ENCODE results near the gene SYP. TPM values are rescaled to one million over a fixed set of nuclear protein-coding genes. Genes with fewer than 3 reads are reported as not detected.

The SYP gene
- total RNA-seq, result 1.00 TPM
- long read RNA-seq, partial matches to known transcripts, result 0 of 1 reads
- long read RNA-seq, other reads (novel, unspliced or antisense), result 1 of 1 reads

DNA sequence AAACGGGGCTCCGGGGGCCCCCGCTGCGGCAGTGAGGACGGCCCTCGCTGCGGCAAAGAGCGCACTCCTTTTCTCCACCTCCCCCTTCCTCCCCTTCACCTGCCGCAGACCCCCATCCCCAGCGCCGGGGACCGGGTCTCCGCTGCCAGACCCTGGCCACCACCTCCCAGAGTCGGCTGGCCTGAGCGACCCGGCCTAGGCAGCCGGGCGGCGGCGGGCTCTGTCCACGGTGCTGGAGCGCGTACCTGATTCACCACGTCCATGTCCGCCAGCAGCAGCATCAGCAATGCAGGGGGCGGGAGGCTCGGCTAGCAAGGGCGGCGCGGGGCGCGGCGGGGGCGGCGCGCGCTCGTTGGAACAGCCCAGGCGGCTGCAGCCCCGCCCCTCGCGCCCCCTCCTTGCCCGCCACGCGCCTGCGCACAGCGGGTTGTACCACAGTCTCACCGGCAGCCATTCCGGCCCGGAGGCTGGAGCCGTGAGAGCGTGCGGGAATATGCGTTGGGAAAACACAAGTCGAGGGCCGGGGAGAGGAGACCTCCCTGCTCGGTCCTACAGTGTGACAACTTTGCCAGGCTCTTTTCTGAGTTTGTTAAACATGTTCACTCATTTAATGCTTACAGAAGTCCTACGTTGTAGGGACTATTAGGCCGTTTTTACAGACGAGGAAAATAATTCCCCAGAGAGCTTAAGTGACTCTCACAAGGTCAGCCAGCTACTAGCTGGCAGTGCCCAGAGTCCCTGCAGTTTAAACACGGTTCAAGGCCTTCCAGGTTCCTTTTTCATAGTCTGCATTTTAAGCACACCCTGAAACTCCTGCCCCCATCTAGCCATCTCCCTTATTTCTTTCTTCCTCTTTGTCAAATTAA, at the start of gene SYP:
Gene SYP (minus strand): TSS at position 288 of the 866 bp plus-strand sequence. CDS start 7 bp downstream, at position 281.
- DNase-seq (ENCODE audit: low spot score), result peak; percentile 94

DNA sequence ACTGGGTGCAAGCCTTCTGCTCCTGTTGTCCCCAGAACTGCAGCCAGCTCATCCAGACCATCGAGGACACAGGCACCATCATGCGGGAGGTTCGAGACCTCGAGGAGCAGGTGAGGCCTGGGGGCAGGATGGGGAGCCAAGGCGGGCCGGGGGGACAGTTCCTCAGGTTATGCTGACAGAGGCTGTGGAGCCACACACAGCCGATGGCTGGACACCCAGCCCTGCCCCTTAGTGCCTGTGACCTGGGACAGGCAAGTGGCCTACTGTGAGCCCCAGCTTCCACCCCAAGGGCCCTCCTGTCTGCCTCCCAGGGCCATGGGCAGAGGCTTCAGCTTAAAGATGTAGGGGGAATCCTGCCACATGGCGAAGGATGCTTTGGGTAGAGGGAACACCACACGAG, 49.6 kb upstream of the SYP start:
- DNase-seq (ENCODE audit: low spot score), result no peak

DNA sequence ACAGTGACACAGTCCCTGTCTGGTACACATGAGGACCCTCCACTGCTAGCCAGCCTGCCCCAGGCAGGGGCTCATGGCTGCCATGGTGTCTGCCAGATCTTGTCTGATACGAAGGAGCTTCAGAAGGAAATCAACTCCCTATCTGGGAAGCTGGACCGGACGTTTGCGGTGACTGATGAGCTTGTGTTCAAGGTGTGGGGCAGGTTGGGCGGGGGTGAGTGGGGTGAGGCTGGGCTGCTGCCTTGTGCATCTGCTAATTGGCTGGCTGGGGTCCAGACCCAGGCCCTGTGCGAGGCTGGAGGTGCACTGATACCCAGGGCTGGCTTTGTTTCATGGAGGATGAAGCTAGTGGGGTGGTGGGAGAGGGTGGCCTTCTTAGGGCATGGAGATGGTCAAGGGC, 49.1 kb upstream of the SYP start:
- DNase-seq (ENCODE audit: low spot score), result no peak

DNA sequence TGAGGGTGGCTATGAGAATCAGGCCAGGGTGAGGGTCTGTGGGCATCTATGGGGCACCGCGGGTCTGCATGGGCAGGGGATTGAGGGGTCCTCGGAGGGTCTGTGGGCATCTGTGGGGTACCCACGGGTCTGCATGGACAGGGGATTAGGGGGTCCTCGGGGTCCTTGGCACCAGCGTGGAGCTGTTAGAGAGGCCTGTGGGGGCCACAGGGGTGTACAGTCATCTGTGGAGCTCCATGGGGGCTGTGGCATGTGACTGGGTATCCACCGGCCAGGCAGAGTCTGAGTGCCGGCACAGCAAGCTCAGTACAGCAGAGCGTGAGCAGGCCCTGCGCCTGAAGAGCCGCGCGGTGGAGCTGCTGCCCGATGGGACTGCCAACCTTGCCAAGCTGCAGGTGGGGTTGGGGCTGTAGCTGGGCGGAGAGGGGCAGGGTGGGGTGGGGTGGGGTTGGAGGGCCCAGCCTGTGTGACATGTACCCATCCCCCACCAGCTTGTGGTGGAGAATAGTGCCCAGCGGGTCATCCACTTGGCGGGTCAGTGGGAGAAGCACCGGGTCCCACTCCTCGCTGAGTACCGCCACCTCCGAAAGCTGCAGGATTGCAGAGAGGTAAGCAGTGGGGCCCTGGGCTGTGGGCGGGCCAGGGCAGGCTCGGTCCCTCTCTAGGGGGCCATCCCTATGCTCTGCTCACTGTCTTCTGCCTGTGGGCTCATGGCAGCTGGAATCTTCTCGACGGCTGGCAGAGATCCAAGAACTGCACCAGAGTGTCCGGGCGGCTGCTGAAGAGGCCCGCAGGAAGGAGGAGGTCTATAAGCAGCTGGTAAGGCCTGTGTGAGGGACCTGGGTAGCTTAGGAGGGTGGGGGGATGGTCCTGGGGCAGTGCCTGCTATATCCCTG, 48.2 kb upstream of the SYP start:
- DNase-seq (ENCODE audit: low spot score), result no peak

DNA sequence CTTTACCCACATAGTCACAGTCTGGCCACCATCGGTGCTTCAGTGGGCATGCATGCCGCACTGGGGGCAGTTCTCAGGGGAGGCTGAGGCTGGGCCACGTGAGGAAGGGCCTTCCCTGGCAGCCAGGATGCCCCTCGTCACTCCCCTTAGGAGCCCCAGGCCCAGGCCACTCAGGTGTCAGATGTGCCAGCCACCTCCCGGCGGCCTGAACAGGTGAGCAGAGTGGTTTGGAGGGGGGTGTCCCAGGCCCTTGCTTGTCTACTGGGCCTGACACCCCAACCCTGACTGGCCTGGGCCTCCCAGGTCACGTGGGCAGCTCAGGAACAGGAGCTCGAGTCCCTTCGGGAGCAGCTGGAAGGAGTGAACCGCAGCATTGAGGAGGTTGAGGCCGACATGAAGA, 47.4 kb upstream of the SYP start:
- no peak for DNase-seq (ENCODE audit: low spot score)

DNA sequence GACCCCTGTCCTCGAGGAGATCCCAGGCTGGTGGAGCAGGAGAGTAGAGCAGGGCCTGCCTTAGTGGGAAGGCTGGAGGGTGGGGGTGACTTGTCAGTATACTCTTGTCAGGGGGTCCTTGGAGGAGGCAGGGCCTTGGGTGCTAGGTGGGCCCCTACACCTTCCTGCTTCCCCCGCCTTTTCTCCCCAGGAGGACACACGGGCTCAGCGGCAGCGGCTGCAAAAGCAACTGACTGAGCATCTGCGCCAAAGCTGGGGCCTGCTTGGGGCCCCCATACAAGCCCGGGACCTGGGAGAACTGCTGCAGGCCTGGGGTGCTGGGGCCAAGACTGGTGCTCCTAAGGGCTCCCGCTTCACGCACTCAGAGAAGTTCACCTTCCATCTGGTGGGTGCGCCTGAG, 46.5 kb upstream of the SYP start:
- DNase-seq (ENCODE audit: low spot score), result no peak

DNA sequence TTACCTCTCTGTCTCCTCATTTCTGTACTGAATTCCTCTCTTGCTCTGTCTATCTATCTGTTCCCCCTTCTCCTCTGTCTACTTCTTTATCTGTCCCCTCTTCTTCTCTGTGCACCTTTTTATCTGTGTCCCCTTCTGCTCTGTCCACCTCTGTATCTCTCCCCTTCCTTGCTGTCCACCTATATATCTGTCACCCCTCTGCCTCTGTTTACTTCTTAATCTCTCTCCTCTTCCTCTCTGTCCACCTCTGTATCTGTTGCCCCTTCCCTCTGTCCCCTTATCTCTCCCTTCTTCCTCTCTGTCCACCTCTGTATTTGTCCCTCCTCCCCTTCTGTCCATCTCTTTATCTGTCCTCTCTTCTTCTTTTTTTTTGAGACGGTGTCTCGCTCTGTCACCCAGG, 44.2 kb upstream of the SYP start:
- DNase-seq (ENCODE audit: low spot score), result no peak

DNA sequence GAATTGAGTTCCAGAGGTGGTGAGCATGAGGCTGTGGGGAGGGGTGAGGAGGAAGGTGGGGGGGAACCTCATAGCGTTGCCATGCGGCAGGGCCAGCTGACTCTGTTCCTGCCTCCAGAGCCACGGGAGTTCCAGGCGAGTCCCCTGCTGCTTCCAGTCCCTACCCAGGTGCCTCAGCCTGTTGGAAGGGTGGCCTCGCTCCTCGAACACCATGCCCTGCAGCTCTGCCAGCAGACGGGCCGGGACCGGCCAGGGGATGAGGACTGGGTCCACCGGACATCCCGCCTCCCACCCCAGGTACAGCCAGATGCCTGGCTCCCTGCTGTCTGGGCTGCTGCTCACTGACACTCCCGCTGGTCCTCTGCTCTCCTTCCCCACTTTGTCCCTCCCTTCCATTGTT, 43.2 kb upstream of the SYP start:
- DNase-seq (ENCODE audit: low spot score), result no peak

DNA sequence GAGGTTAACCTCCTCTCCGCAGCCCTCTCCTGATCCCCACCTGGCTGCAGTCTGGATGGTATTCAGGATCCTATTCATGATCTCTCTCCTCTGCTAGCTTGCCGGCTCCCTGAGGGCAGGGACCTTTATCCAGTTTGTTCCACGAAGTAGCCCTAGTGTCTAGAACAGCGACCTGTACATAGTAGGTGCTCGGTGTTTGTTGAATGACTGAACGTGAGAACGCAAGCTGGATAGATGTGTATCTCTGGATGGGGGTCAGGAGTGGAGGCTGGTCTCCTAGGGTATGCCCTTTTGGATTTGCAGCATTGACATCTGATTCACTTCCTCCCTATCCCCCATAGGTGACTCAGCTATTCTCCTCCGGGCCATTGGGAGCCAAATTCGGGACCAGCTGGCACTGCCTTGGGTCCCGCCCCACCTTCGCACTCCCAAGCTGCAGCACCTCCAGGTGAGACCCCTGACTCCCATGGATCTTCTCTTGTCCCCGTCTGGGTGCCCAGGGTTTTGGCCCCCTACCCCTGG, 42.6 kb upstream of the SYP start:
- no peak for DNase-seq (ENCODE audit: low spot score)

DNA sequence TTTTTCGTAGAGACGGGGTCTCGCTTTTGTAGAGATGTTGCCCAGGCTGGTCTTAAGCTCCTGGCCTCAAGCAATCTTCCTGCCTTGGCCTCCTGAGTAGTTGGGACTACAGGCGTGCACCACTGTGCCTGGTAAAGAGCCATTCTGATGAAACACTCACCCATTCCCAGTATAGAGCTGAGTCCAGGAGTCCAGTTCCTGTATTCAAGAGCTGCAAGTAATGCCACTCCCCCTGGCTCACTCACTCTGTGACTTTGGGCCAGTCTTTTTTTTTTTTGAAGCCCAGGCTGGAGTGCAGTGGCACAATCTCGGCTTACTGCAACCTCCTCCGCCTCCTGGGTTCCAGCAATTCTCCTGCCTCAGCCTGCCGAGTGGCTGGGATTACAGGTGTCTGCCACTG, 38.7 kb upstream of the SYP start:
- DNase-seq (ENCODE audit: low spot score), result no peak

DNA sequence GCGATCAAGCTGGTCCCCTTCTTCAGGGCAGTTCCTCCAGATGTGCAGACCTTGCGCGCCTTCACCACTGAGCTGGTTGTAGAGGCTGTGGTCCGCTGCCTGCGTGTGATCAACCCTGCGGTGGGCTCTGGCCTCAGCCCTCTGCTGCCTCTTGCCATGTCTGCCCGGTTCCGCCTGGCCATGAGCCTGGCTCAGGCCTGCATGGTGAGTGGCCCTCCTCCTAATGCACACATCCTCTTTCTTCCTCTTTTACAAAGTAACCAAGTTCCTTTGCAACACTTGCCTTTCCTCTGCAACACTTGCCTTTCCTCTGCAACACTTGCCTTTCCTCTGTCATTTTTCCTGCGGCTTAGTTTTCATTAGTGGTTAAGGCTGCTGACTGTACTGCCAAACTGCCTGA, 37.1 kb upstream of the SYP start:
- DNase-seq (ENCODE audit: low spot score), result no peak

DNA sequence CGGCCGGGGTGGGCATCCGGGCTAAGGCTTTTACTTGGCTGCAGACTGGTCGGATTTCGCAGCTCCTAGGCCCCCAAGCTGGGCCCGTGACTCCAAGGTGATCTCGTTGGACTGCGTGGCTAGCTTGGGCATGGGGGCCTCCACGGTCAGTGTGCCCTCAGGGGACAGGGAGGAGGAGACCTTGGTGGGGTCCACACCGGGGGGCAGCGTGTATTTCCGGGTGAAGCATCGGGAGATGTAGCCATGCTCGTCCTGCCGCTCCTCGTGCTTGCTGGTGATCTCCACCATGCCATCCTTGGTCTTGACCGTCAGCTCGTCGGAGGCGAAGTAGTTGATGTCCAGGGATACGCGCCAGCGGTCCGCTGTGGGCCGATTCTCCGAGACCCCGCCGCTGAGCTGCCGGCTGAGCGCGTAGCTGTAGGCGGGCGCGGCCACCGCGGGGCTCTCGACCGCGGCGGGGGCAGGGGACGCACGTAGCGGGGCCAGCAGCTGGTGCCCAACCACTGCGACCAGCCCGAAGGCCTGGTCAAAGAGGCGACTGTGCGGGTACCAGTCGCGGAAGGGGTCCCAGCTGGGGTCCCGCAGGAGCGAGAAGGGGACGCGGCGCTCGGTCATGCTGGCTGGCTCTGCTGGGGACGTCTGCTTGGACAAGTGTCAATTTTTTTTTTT, 34.0 kb upstream of the SYP start:
- no peak for DNase-seq (ENCODE audit: low spot score)

DNA sequence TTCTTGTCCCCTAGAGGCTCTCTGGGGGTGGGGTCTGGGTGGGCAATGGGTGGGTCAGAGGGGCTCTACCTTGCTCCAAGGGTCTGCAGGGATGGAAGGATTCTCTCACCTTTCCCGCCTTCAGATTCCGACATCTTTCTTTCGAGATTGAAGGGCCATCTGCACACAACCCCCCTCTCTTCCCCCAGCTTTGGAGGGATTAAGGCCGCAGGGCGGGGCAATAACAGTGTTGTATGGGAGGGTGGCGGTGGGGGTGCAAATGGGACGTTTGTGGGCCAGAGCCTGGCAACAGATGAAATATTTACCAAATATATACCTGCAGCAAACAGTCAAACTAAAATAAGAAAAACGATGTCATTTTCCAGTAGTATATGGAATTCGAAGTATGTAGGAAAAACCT, 33.2 kb upstream of the SYP start, which contains the start of gene CACNA1F:
Gene CACNA1F (minus strand): TSS at position 165 of the 400 bp plus-strand sequence. CDS start 31 bp downstream, at position 134.
- no peak for DNase-seq (ENCODE audit: low spot score)

DNA sequence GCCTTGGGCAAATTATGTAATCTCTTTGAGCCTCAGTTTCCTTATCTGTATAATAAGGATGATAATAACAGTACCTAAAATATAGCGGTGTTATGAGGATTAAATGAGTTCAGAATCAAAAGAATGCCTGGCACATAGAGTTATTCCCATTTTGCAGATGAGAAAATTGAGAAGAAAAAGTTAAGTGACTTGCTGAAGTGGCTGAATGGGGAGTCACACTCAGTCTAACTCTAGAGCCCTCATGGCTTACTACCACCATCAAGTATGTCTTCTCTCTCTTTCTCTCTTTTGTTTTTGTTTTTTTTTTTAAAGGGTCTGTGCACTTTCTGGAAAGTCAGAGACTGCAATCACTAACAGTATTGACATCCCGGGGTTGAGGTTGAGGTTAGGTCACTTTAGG, 32.5 kb upstream of the SYP start:
- DNase-seq (ENCODE audit: low spot score), result no peak

DNA sequence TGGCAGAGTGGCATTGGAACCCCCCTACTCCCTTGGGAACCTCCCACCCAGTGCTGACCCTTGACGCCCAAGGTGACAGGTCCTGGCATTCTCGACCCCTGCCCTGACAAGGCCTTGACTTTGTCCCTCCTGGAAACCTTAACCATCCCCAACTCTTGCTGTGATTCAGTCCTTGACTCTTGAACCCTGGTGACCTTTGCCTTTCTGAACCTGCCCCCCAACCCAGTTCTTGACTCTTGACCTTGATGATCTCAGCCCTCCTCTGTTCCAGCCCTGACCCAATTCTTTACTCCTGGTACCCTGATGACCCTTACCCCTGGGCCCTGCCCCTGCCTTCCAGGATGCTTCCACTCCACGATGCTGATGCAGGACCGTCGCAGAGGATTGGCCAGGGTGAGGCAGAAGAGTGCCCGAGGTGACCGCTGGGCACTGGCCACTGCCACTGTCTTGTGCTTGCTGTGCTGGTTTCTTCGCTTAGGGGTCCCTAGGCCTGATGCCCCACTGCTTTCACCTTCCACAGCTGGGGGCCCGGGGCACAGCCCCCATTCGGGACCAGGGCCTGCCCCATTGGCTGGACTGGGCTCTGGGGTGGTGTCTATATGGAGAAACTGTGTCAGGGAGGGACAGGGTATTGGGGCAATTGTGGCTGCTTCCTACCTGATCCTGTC, 31.5 kb upstream of the SYP start:
- DNase-seq (ENCODE audit: low spot score), result no peak

DNA sequence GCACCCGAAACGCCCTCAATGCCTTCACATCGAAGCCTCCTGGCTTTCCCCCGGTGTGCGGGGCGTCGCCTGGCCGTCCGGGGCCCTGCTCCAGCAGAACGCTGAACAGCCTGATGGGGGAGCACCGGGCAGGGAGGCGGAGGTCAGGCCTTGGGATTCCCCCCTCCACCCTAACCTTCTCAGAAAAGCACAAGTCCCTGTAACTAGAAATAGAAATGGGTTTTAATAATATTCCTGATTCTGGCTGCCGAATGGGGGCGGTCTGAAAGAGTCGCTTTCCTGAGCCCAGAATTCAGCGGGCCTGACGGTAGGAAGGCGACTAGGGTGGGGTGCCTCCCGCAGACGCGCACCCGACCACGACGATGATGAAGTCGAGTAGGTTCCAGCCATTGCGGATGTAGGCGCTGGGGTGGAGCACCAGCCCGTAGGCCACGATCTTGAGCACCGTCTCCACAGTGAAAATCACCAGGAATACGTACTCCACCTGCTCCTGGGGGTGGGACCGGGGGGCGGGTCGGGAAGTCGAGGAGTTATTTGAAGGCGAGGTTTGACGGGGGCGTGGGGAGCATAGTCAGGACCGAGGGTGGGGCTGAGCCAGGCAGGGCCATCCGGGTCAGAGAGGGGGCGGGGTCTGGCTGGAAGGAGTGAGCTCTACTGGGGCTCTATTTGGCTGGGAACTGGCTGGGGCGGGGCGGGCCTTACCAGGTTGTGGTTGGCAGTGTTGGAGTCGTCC, 30.7 kb upstream of the SYP start:
- no peak for DNase-seq (ENCODE audit: low spot score)

DNA sequence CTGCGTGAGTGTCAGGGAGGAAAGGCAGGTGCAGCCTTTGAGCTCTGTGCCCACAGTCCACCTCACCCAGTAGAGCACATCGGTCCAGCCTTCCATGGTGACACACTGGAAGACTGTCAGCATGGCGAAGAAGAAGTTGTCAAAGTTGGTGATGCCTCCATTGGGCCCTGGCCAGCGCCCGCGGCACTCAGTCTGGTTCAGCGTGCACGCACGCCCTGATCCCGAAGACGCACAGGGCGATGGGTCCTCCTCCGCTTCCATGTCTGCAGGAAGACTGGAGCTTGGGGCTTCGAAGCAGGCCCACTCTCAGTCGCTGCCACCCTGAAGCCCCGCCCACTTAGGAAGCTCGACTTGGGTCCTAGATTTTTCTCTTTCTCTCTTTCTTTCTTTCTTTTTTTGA, 28.2 kb upstream of the SYP start:
- no peak for DNase-seq (ENCODE audit: low spot score)

DNA sequence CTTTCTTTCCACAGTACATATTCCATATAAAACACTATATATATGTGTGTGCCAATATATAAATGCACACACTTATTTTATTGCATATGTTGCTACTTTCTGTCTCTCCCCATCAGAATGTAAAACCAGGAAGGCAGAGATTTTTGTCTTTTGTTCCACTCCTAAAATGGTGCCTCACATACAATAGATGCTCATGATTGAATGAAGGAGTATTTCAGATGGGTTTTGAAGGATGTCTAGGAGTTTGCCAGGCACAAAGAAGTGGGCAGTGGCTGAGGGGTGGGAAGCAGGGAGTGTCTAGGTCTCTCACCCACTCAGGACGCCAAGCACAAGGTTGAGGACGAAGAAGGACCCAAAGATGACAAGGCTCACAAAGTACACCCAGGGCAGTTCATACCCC, 27.7 kb upstream of the SYP start:
- no peak for DNase-seq (ENCODE audit: low spot score)

DNA sequence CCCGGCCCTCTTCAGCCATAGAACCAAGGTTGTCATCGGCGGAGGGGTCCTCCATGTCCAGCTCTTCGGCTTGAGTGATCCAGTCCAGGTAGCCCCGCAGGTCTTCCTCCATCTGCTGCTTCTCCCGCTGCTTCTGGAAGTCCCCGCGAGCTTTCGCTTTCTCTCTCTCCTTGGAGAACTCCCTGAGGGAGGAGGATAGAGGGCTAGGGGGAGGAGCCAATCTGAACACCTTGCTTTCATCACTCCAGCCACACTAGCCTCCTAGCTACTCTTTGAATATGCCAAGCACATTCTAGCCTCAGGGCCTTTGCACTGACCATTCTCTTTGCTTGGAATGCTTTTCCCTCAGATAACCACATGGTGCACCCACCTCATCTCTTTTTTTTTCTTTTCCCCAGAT, 27.0 kb upstream of the SYP start:
- DNase-seq (ENCODE audit: low spot score), result no peak

DNA sequence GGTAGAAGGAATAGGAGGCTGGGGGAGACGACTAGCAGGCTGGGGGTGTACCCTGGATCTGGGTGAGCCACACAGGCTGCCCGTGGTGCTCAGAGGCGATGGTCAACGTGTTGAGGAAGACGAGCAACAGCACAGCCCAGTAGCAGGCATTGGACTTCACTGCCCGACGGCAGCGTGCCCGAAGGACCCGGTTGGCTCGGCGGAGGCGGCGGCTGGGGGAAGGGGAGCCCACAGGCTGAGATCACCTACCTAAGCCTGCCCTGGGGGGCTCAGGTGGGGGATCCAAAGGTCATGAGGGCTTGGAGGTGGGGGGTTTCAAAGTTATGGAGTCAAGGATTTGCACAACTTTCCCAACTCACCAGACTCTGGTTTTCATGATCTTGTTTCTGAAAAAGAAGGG, 25.9 kb upstream of the SYP start:
- DNase-seq (ENCODE audit: low spot score), result no peak

All from mesenteric fat pad (tissue), 1 donor.